Fibroblast of peridontal ligament (primary cell): ENCODE results near the gene DRAM1.
"Not testable (repeated sequence)": the region's sequence is repeated elsewhere in the genome, so short reads cannot be mapped to it uniquely, and the experiment has no call there.

ENCODE experiments used
- DNase-seq: peaks from one replicate; pipeline ENCODE4 v3.0.0-alpha.2; 2010; ENCODE audit errors: extremely low read depth

DRAM1 gene, protein sequence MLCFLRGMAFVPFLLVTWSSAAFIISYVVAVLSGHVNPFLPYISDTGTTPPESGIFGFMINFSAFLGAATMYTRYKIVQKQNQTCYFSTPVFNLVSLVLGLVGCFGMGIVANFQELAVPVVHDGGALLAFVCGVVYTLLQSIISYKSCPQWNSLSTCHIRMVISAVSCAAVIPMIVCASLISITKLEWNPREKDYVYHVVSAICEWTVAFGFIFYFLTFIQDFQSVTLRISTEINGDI

GRCh38 chr12:101876861-101877805, at the start of gene DRAM1:
DRAM1 (plus strand) TSS chr12:101877580; CDS start chr12:101877790, 210 bp downstream.
- peak; percentile 89 for DNase-seq

DNA sequence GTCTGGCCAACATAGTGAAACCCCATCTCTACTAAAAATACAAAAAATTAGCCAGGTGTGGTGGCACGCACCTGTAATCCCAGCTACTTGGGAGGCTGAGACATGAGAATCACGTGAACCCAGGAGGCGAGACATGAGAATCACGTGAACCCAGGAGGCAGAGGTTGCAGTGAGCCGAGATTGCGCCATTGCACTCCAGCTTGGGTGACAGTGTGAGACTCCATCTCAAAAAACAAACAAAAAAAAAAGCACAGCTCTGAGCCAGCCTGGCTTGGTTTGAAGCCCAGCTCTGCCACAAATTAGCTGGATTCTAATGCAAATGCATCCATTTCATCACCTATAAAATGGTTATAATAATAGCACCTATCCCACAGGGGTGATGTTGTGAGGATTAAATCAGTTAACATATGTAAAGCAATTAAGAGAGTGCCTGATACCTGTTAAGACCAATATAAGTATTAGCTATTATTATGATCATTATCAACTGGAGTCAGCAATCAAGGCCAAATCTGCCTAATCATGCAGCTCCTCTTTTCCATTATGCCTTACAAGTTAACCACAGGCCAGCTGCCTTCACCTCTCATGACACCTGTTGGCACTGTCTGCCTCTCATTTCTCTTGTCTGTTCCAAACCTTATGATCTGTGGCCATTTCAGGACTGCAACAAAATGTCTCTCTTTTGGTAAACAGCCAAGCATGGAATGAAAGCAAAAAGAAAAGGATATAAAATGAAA, 48.8 kb upstream of the DRAM1 start:
- no peak for DNase-seq

GRCh38 chr12:101829639-101830366, 47.6 kb upstream of the DRAM1 start:
- peak; percentile 8 for DNase-seq

GRCh38 chr12:101830367-101831325, 46.7 kb upstream of the DRAM1 start, which contains the start of gene GNPTAB:
GNPTAB (minus strand) TSS chr12:101830959; CDS start chr12:101830675, 284 bp downstream.
- peak; percentile 89 for DNase-seq

- DNase-seq = no peak
Observed at GRCh38 chr12:101832030-101832429, 45.4 kb upstream of the DRAM1 start.

DNA sequence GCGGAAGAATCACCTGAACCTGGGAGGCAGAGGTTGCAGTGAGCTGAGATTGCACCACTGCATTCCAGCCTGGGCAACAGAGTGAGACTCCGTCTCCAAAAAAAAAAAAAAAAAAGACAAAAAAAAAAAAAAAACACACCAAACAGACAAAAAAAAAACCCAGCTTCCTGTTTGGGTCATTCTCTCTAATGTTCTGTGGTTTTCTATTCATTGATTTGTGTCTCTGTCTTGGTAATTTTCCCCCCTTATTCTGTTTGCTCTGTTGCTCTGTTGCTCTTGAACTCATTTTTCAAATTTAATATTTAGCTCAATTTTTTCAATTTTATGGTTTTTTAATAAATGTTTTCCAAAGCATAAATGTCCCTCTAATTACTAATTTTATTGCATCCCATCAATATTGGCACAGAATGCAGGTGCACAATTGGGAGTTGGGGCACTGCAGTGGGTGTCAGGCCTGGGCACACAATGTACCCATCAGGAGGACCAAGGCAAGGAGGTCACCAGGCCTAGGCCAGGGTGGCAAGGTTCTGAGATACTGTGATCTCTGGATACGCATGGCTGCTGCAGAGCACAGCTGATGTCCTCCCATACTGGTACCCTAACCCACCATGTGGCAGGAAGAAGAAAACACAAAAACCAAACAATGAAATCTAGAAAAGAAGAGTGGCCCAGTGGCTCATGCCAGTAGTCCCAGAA, 38.6 kb upstream of the DRAM1 start:
- DNase-seq = no peak

DNA sequence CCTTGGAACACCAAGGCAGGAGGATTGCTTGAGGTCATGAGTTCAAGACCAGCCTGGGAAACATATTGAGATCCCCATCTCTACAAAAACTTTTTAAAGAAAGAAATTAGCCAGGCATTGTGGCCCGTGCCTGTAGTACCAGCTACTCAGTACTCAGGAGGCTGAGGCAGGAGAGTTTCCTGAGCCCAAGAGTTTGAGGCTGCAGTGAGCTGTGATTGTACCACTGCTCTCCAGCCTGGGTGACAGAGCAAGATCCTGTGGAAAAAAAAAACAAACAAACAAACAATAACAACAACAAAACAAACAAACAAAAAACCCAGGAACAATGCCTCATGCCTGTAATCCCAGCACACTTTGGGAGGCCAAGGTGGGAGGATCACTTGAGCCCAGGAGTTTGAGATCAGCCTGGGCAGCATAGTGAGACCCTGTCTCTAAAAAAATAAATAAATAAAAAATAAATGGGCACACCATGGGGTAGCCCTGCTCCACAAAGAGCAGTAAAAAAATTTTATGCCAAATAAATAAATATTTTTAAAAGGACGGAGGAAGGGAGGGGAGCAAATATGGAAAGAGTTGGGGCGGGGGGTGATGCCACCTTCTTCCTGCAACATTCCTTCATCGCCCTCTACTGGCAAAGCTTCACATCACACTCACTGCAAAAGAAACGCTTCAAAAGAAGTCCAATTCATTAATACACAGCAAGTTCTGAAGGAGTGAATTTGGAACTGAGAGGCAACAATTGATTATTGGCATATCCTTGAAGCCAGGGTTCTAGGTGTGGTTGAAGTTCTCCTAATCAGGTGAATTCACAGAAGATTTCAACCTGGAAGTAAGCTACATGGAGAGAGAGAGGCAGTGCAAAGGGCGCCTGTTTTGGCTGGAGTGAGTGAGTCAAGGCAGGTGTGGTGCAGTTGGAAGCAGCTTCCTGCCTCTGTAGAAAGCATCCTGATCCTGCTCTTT, 37.8 kb upstream of the DRAM1 start:
- peak; percentile 78 for DNase-seq

GRCh38 chr12:101841069-101841468, 36.3 kb upstream of the DRAM1 start:
- DNase-seq = no peak

DNA sequence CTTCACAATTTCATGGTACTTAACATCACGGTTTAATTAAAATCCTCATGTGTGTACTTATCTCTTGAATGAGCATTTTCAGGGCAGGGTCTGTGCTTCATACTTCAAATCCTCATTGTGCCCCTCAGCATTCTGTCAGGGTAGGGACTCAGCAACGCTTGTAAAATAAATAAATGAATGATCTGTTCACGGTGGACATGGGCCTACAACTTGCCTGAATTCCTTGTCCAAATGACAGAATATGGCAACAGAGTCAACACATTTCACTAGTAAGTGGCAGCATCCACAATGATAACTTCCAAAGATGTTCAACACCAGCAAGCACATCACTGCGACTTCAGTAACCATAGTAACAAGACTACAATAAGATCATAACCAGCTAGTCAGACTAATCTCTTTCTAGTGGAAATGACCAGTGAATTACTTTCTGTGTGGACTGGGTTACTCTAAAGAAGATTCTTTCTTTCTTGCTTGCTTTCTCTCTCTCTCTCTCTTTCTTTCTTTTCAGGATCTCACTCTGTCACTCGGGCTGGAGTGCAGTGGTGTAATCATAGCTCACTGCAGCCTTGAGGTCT, 32.2 kb upstream of the DRAM1 start:
- DNase-seq = no peak

DNA sequence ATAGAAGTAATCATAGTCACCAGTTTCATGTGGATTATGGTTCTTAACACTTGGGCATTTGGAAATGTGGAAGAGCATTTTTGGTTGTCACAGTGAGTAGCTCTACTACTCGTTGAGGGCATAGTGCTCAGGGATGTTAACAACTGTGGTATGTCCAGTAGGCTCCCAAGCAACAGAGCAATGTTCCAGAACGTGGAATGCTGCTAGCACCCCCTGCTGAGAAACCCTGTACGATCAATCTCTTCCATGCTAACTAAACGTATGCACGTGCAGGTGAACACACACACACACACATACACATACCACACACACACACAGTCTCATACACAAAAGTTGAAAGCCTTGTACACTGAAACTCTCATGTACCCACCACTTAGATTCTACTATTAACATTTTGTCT, 30.1 kb upstream of the DRAM1 start:
- no peak for DNase-seq

DNA sequence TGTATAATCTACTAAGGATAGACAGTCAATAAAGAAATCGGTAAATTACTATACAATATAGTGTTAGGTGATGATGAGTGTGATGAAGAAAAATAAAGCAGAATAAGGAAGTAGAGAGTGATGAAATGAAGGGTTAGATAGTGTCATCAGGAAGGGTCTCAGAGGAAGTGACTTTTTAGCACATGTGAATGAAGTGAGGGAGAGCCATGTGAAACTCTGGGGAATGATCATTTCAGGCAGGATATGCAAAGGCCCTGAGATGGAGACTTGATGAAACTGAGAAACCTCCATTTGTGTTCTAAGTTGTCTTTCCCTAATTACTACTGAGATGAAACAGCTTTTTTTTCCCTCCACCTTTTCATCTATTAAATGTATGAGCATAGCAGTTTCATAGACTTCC, 27.2 kb upstream of the DRAM1 start:
- DNase-seq = no peak

- DNase-seq = no peak
Observed at GRCh38 chr12:101852998-101853397, 24.4 kb upstream of the DRAM1 start.

GRCh38 chr12:101854747-101855146, 22.6 kb upstream of the DRAM1 start:
- no peak for DNase-seq

DNA sequence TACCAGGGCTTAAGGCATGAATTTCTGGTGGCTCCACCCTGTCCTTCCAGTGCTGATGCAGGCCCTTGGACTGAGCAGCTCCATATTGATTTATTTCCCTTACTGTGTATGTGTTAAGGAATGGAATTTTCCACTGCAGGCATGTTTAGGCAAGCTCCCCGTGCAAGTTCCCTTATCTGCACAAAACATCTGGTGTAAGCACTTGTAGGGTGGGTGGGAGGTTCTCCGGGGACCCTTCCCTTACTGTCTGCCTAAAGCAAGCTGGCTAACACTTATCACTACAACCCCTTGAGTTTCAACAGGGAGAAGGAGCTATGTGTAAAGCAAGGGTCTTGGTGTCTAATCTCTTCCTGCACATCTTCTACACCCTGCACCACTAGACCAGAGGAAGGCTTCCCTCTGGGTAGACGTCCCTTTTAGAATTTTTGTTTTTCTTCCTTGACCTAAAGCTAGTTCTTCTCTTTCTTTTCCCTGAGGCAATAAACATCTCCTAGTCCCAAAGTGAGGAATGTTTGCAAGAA, 22.0 kb upstream of the DRAM1 start:
- peak; percentile 35 for DNase-seq

- DNase-seq = no peak
Observed at GRCh38 chr12:101855976-101856375, 21.4 kb upstream of the DRAM1 start.

- DNase-seq = not testable (repeated sequence)
Observed at GRCh38 chr12:101856614-101857013, 20.8 kb upstream of the DRAM1 start.

- DNase-seq = peak; percentile 96
Observed at GRCh38 chr12:101857043-101857558, 20.3 kb upstream of the DRAM1 start.

DNA sequence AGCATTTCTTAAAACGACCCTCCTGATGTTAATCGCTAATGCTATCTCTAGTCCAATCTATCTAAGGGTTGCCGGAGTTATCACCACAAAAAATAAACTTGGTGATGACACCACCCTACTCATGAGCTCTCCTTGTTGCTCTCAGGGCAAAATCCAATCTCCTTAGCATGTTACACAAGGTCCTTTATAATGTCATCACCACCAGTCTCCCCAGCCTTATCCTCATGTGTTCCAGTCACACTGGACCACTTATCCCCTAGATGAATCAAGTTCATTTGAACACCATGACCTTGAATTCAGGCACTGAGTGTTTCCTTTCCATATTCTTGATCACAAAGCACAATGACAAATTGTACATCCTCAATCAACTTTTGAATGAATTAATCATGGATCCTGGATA, 19.0 kb upstream of the DRAM1 start:
- no peak for DNase-seq
